Skeletal muscle satellite cell (primary cell): Measurements from ENCODE around the gene CLDN15.

Experiments
- H3K27me3 ChIP-seq: 2 replicates; pipeline ENCODE4 v1.7.0; 2013; ENCODE audit warnings: low read length; ENCODE audit not compliant: control insufficient read depth, insufficient read depth
- H3K36me3 ChIP-seq: 2 replicates; pipeline ENCODE4 v1.7.0; 2013; ENCODE audit warnings: mild to moderate bottlenecking, control low read depth, low read length; ENCODE audit not compliant: insufficient read depth
- H3K4me1 ChIP-seq: 2 replicates; pipeline ENCODE4 v1.7.0; 2013; ENCODE audit warnings: low read length; ENCODE audit not compliant: control insufficient read depth, insufficient read depth
- H3K4me2 ChIP-seq: 2 replicates; pipeline ENCODE4 v1.7.0; 2013; ENCODE audit warnings: mild to moderate bottlenecking, low read length
- H3K4me3 ChIP-seq: 2 replicates; pipeline ENCODE4 v1.7.0; 2013; ENCODE audit warnings: low read length
- H3K9ac ChIP-seq: 2 replicates; pipeline ENCODE4 v1.7.0; 2013; ENCODE audit warnings: mild to moderate bottlenecking, low read depth, low read length, moderate library complexity
- H3K9me3 ChIP-seq: replicated peaks from 2 replicates; pipeline ENCODE4 v1.7.0; 2013; ENCODE audit warnings: mild to moderate bottlenecking, control low read depth, low read length

Gene CLDN15

GRCh38 chr7:101233907-101234547 lies 3.6 kb downstream of the CLDN15 start:
- H3K36me3 ChIP-seq = peaks cover 22% of the 10 kb centered on the region
- no peak overlapping the region for H3K4me2 ChIP-seq
- H3K9ac ChIP-seq = no peak overlapping the region
- no peaks in the 10 kb centered on the region for H3K9me3 ChIP-seq
- H3K27me3 ChIP-seq = no peaks in the 10 kb centered on the region
- H3K4me3 ChIP-seq = no peak overlapping the region
- H3K4me1 ChIP-seq = peaks cover 18% of the 10 kb centered on the region

GRCh38 chr7:101232141-101232850 lies 5.3 kb downstream of the CLDN15 start:
- Histone ChIP-seq H3K4me1 (peaks cover 2% of the 10 kb centered on the region), H3K27me3 (no peaks in the 10 kb centered on the region), H3K36me3 (peaks cover 24% of the 10 kb centered on the region), H3K4me2 (no peak overlapping the region), H3K9me3 (no peaks in the 10 kb centered on the region), H3K4me3 (no peak overlapping the region), H3K9ac (no peak overlapping the region)

- Histone ChIP-seq H3K9ac (no peak overlapping the region), H3K27me3 (no peaks in the 10 kb centered on the region), H3K9me3 (no peaks in the 10 kb centered on the region), H3K4me1 (no peaks in the 10 kb centered on the region), H3K36me3 (peaks cover 19% of the 10 kb centered on the region), H3K4me3 (no peak overlapping the region), H3K4me2 (no peak overlapping the region)
Observed at GRCh38 chr7:101231644-101232043, 6.0 kb downstream of the CLDN15 start.

GRCh38 chr7:101226721-101227120 lies 10.9 kb downstream of the CLDN15 start:
- Histone ChIP-seq H3K4me2 (no peak overlapping the region), H3K9me3 (no peaks in the 10 kb centered on the region), H3K9ac (no peak overlapping the region), H3K27me3 (no peaks in the 10 kb centered on the region), H3K36me3 (peaks cover 41% of the 10 kb centered on the region), H3K4me1 (no peaks in the 10 kb centered on the region), H3K4me3 (no peak overlapping the region)

- Histone ChIP-seq H3K4me1 (no peaks in the 10 kb centered on the region), H3K27me3 (no peaks in the 10 kb centered on the region), H3K4me2 (no peak overlapping the region), H3K9me3 (no peaks in the 10 kb centered on the region), H3K36me3 (peaks cover 38% of the 10 kb centered on the region), H3K9ac (no peak overlapping the region), H3K4me3 (no peak overlapping the region)
Observed at GRCh38 chr7:101225650-101226049, 12.0 kb downstream of the CLDN15 start.

- H3K4me2 ChIP-seq = no peak overlapping the region
- no peak overlapping the region for H3K9ac ChIP-seq
- H3K27me3 ChIP-seq = no peaks in the 10 kb centered on the region
- H3K4me3 ChIP-seq = no peak overlapping the region
- peaks cover 38% of the 10 kb centered on the region for H3K36me3 ChIP-seq
- H3K4me1 ChIP-seq = peaks cover 10% of the 10 kb centered on the region
- H3K9me3 ChIP-seq = no peaks in the 10 kb centered on the region
Observed at GRCh38 chr7:101223528-101223927, 14.1 kb downstream of the CLDN15 start.

GRCh38 chr7:101222275-101222830 lies 15.2 kb downstream of the CLDN15 start:
- Histone ChIP-seq H3K9me3 (no peaks in the 10 kb centered on the region), H3K4me3 (no peak overlapping the region), H3K9ac (no peak overlapping the region), H3K4me2 (no peak overlapping the region), H3K4me1 (peaks cover 10% of the 10 kb centered on the region), H3K36me3 (peaks cover 32% of the 10 kb centered on the region), H3K27me3 (no peaks in the 10 kb centered on the region)

GRCh38 chr7:101220295-101220694 lies 17.3 kb downstream of the CLDN15 start:
- H3K4me1 ChIP-seq = peaks cover 23% of the 10 kb centered on the region
- no peak overlapping the region for H3K4me3 ChIP-seq
- no peak overlapping the region for H3K9ac ChIP-seq

GRCh38 chr7:101218236-101219125 lies 19.1 kb downstream of the CLDN15 start:
- Histone ChIP-seq H3K36me3 (peaks cover 22% of the 10 kb centered on the region), H3K4me1 (peaks cover 30% of the 10 kb centered on the region), H3K9ac (peak overlapping the region; percentile 86), H3K27me3 (no peaks in the 10 kb centered on the region), H3K9me3 (no peaks in the 10 kb centered on the region), H3K4me3 (peak overlapping the region; percentile 81), H3K4me2 (peak overlapping the region; percentile 97)

More at GRCh38 chr7:101220295-101220694, 17.3 kb downstream of the CLDN15 start:
- H3K4me2 ChIP-seq = no peak overlapping the region
- peaks cover 34% of the 10 kb centered on the region for H3K36me3 ChIP-seq
- H3K27me3 ChIP-seq = no peaks in the 10 kb centered on the region
- no peaks in the 10 kb centered on the region for H3K9me3 ChIP-seq

GRCh38 chr7:101217388-101218235 lies 20.0 kb downstream of the CLDN15 start, which contains the start of the genes PLOD3 and ZNHIT1:
TSS of gene PLOD3 (minus strand) at chr7:101217581. CDS start at chr7:101217274, 307 bp downstream.
TSS of gene ZNHIT1 (plus strand) at chr7:101218165. CDS start at chr7:101218196, 31 bp downstream.
- peak within 1 kb of the TSS; percentile 81 for H3K4me3 ChIP-seq
- no peaks in the 10 kb centered on the region for H3K9me3 ChIP-seq
- H3K27me3 ChIP-seq = no peaks in the 10 kb centered on the region
- H3K9ac ChIP-seq = peak within 1 kb of the TSS; percentile 86
- H3K36me3 ChIP-seq = peaks cover 22% of the 10 kb centered on the region
- peaks cover 30% of the 10 kb centered on the region for H3K4me1 ChIP-seq
- peak within 1 kb of the TSS; percentile 97 for H3K4me2 ChIP-seq
